Activated naive CD4-positive, alpha-beta T cell treated with anti-CD3 and anti-CD28 coated beads for 36 hours (primary cell): ENCODE results near the gene DAZL. TPM values are rescaled to one million over a fixed set of nuclear protein-coding genes. Genes with fewer than 3 reads are reported as not detected.

Experiments used
- total RNA-seq, 2 experiments: library from RNA; stranded (reverse); gene quantifications; one replicate each; pipeline ENCODE4 v1.2.3, GENCODE V29; 2021

DAZL gene
- total RNA-seq, 2 experiments from 2014 or later, result not detected

Other genes with a start within 250 kb of the DAZL start
- gene RFTN1, start 91.7 kb downstream of the DAZL start, total RNA-seq, result 100 to 1,000 TPM in 1 of 2 experiments, 10 to 100 TPM in 1; 95.9 to 109 TPM